GM23338 (cell line): ENCODE measurements around the gene PTPN9.
"Not testable (repeated sequence)": the region's sequence is repeated elsewhere in the genome, so short reads cannot be mapped to it uniquely, and the experiment has no call there.

ENCODE experiments used
- CTCF ChIP-seq, 2 experiments: fragments of 200-600 bp in 1 of 2; sonication (generic) in 1 of 2; conservative IDR thresholded peaks; 2 replicates each; pipeline versions ENCODE4 v1.5.1 to v1.6.1; 2016 to 2017; ENCODE audit warnings: antibody characterized with exemption in 2 of 2, low read depth in 2 of 2, mild to moderate bottlenecking in 2 of 2, moderate library complexity in 1 of 2
- EZH2 ChIP-seq: fragments of 200-600 bp; sonication (generic); IDR thresholded peaks from one replicate; pipeline ENCODE4 v1.8.0; 2017; ENCODE audit warnings: antibody characterized with exemption, mild to moderate bottlenecking, low read depth; ENCODE audit not compliant: unreplicated experiment
- POLR2AphosphoS5 ChIP-seq: IDR thresholded peaks from 2 replicates; pipeline ENCODE4 v1.6.1; 2016; ENCODE audit warnings: antibody characterized with exemption, low read depth
- REST ChIP-seq: IDR thresholded peaks from one replicate; pipeline ENCODE4 v1.6.1; 2018; ENCODE audit warnings: antibody characterized with exemption; ENCODE audit not compliant: unreplicated experiment

DNA sequence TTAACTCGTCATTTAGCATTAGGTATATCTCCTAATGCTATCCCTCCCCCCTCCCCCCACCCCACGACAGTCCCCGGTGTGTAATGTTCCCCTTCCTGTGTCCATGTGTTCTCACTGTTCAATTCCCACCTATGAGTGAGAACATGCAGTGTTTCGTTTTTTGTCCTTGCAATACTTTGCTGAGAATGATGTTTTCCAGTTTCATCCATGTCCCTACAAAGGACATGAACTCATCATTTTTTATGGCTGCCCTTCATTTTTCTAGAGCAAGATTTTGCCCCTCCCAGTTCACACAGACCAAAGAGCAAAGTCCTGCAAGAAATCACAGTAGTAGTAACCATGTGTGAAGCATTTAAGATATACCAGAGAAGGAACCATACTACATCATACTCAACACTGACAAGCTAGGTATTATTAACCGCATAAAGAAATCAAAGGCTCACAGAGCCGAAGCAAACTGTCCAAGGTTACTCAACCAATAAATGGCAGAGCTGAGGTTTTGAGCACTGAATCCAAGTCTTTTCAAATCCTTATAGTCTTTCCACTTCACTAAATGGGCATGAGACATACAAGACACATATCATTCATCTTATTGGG is 36.1 kb downstream of the PTPN9 start:
- not testable (repeated sequence) for TF ChIP-seq EZH2; REST; CTCF (conservative IDR thresholded peaks at IDR 0.05; ENCODE audit: low read depth in 2 of 2); POLR2AphosphoS5
